HG03103 (cell line): Measurements from ENCODE around the gene RNF14.
A peak's percentile ranks its signal among the peaks of the same experiment; 100 is the strongest.

ENCODE experiments used
- ATAC-seq: cut with Tn5 transposase; IDR thresholded peaks from one replicate; pipeline ENCODE4 v1.9.1; 2021; ENCODE audit warnings: low read depth; ENCODE audit not compliant: unreplicated experiment

Gene RNF14

GRCh38 chr5:141968914-141969608 is at the start of gene RNF14:
RNF14 (plus strand) TSS chr5:141969105; CDS start chr5:141973589, 4,484 bp downstream.
- ATAC-seq: peak; percentile 85

DNA sequence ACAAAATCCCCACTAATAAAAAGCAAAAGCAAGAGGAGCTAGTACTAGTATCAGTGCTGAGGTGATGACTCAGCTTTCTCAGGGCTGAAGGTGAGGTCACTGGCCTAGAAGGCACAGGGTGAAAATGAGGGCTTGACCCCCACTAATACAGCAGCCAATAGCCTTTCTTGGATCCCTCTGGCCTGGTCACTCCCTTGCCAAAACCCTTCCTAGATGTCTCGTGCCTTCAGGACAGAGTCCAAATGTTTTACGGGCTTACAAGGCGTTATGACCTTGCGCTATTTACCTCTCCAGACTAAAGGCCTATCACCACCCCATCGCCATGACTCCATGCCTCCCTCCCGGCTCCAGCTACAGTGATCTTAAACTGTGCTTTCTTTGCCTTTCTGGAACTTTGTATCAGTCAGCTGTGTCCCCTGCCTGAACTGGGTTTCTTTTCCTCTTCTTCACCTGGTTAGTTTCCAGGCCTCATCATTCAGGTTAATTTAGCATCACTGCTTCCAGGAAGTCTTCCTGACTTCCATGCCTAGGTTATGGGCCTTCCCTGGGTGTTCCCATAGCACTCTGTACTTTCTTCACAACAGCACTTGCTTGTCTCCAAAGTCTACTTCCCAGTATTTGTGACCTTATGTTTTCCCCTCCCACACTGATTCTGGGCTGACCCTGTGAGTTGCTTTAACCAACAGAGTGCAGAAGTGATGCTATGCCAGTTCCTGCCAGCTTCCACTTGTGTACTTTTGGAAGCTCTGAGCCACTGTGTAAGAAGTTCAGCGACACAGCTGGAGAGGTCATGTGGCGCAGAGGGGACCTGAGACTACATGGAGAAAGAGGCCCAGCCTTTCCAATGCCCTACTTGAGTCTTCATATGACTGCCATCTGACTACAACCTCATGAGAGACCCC is 49.4 kb upstream of the RNF14 start:
- no peak for ATAC-seq

DNA sequence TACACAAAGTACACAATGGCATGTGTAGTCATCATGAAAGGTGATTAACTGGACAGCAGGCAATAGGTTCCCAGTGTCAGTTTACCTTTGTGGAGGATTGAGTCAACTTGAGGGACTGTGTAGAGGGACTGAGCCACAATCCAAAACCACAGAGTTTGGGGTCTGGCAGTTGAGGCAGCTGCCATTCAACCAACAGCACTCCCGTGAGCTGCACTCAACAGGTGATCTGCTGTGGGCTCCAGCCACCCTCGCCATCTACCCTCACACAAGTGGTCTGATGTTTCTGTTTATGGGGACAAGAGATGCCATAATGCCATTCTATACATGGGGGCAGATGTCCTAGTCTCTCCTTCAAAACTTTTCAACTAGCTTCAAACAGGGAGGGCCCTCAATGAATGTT is 48.1 kb upstream of the RNF14 start:
- no peak for ATAC-seq

DNA sequence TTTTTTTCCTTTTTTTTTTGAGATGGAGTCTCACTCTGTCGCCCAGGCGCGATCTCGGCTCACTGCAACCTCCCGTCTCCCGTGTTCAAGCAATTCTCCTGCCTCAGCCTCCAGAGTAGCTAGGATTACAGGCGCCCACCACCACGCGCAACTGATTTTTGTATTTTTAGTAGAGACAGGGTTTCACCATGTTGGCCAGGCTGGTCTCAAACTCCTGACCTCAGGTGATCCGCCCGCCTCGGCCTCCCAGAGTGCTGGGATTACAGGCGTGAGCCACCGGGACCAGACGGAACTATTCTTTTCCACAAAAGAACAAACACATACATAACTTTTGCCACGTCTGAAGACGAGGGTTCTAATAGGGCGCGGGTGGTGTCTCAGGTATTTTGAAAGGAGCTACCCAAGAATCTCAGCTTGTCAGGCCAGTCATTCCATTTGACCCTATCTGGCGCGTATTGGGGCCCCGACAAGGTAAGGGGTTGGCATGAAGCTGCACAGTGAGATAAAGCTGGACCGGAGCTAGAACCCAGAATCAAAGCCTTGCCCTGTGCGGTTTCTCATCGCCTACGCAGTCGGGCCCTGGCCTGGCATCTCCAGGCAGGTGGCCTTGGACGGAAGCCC is 46.0 kb upstream of the RNF14 start:
- ATAC-seq: peak; percentile 0

- ATAC-seq: peak; percentile 95
Measured at GRCh38 chr5:141923448-141924313, 45.2 kb upstream of the RNF14 start, which contains the start of gene DELE1. DELE1 (plus strand) TSS chr5:141923871; CDS start chr5:141923942, 71 bp downstream.

DNA sequence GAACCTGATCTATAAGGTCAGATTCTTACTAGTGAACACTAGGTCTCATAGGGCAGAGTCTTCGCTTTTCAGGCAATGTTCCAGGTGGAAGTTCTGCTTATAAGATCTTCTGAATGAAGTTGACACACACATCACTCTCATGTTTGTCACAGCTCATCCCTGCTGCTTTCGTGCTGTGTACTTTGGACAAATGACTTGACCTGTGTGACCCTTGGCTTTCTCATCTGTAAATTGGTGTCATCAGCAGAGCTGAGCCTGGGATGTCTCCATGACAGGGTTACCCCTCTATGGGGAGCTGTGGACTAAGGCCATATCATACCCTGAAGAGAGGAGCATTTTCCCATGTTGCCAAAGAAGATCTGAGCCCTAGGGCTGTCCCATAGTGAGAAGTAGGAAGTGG is 42.5 kb upstream of the RNF14 start:
- ATAC-seq: no peak

GRCh38 chr5:141928051-141928450 is 40.9 kb upstream of the RNF14 start:
- ATAC-seq: no peak

GRCh38 chr5:141929398-141930058 is 39.4 kb upstream of the RNF14 start:
- no peak for ATAC-seq

GRCh38 chr5:141931694-141932093 is 37.2 kb upstream of the RNF14 start:
- ATAC-seq: no peak

- no peak for ATAC-seq
Measured at GRCh38 chr5:141933151-141933550, 35.8 kb upstream of the RNF14 start.

- ATAC-seq: no peak
Measured at GRCh38 chr5:141934099-141934844, 34.6 kb upstream of the RNF14 start.

- ATAC-seq: no peak
Measured at GRCh38 chr5:141935538-141935937, 33.4 kb upstream of the RNF14 start.

- no peak for ATAC-seq
Measured at GRCh38 chr5:141940695-141941271, 28.1 kb upstream of the RNF14 start.

DNA sequence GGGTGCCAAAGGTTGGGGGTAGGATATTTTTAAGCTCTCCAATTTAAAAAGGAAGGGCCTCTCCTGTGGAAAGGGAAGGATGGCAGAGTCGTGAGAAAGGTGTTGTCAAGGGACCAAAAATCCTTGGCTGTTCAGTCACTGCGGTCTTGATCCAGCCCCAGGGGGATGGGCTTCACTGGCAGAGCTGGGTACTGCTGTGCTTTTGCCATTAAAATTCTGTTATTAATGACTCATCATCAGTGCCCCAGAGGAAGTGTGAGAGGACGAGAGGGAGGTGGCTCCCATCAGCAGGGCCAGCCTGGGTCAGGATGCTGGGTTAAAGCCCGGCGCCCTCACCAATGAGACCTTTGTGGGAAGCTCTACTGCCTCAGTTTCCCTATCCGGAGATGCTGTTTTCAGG is 27.6 kb upstream of the RNF14 start:
- no peak for ATAC-seq

DNA sequence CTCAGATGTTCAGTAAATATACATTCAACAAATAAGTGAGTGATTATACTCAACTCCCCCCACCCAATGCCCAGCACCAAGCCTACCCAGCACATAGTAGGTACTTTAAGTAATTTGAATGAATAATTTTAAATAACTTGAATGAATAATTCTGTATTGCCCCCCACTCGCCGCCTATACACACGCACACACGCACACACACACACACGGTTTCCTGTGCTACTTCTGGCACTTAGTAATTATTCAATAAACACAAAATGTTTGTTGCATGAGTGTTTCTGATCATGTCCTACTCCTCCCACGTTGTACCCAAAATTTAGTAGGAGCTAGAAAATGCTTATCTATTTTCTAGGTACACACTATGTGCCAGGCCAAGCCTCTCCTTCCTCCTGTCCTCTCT is 27.1 kb upstream of the RNF14 start:
- ATAC-seq: no peak

GRCh38 chr5:141942185-141942857 is 26.6 kb upstream of the RNF14 start:
- ATAC-seq: no peak

DNA sequence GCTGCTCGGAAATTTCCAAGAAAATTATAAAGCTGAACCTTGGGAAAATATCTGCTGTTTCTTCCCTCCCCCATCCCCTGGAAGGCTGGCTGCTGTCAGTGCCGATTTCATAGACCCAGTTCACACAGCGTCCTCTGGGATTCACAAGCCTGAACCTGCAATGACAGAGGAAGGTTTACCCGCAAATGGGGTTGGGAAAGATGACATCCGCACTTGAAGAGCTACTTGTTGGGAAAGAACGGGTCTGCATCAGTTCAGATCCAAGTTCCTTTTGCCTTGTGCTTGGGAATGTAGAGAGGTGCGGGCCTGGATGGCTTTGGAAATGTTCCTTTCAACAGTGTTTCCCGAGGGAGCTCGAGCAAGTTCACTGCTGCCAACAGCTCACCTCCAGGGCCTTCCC is 24.8 kb upstream of the RNF14 start:
- ATAC-seq: no peak

GRCh38 chr5:141945511-141946051 is 23.3 kb upstream of the RNF14 start:
- ATAC-seq: no peak
